ENCODE results near the gene EXOC2. TPM values are rescaled to one million over a fixed set of nuclear protein-coding genes. Genes with fewer than 3 reads are reported as not detected.

Gene EXOC2
- total RNA-seq, 1 donor from 2014 or later: 35.3 TPM

DNA sequence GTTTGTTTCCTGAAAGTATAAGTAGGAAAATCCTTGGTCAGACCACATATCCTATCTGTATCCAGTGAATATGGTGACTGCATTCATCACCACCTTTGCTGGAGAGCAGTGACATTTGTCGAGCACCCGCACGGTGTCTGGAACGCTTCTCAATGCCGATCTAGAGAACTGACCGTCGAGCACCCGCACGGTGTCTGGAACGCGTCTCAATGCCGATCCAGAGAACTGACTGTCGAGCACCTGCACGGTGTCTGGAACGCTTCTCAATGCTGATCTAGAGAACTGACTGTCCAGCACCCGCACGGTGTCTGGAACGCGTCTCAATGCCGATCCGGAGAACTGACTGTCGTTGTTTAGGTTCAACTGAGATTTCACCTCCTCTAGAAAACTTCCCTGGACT lies 103.8 kb downstream of the EXOC2 start:
- Histone ChIP-seq H3K36me3 (ENCODE audit: control insufficient read depth, insufficient read depth, low read length) (peaks cover 1% of the 10 kb centered on the region), H3K4me3 (ENCODE audit: low read depth, low read length) (no peak overlapping the region), H3K27me3 (ENCODE audit: control insufficient read depth, insufficient read depth, low read length) (no peaks in the 10 kb centered on the region)
- no peak for DNase-seq (ENCODE audit: low read depth)
- TF ChIP-seq, protein P1, sequence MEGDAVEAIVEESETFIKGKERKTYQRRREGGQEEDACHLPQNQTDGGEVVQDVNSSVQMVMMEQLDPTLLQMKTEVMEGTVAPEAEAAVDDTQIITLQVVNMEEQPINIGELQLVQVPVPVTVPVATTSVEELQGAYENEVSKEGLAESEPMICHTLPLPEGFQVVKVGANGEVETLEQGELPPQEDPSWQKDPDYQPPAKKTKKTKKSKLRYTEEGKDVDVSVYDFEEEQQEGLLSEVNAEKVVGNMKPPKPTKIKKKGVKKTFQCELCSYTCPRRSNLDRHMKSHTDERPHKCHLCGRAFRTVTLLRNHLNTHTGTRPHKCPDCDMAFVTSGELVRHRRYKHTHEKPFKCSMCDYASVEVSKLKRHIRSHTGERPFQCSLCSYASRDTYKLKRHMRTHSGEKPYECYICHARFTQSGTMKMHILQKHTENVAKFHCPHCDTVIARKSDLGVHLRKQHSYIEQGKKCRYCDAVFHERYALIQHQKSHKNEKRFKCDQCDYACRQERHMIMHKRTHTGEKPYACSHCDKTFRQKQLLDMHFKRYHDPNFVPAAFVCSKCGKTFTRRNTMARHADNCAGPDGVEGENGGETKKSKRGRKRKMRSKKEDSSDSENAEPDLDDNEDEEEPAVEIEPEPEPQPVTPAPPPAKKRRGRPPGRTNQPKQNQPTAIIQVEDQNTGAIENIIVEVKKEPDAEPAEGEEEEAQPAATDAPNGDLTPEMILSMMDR (IDR thresholded peaks at IDR 0.05; ENCODE audit: insufficient read depth, low read length, poor library complexity, severe bottlenecking): no peak

DNA sequence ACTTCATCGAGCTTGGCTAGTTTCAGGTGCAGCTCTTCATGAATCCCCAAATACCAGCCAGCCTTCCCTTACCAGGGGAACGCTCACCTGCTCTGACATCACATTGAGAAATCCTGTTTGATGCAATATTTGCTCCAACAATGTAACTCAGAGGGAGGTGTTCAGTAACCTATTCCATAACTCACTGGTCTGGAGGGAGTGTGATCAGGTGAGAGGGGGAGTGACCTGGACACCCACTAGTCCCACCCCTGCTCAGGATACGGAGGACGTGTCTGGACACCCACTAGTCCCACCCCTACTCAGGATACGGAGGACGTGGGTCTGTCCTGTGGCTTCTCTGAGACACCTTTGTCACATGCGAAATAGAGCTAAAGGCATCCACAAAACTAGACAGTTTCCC lies 106.4 kb downstream of the EXOC2 start:
- H3K27me3 ChIP-seq (ENCODE audit: control insufficient read depth, insufficient read depth, low read length): no peaks in the 10 kb centered on the region
- H3K4me3 ChIP-seq (ENCODE audit: low read depth, low read length): no peak overlapping the region
- DNase-seq (ENCODE audit: low read depth): no peak
- TF ChIP-seq, protein P1 (IDR thresholded peaks at IDR 0.05; ENCODE audit: insufficient read depth, low read length, poor library complexity, severe bottlenecking): no peak
- peaks cover 1% of the 10 kb centered on the region for H3K36me3 ChIP-seq (ENCODE audit: control insufficient read depth, insufficient read depth, low read length)

- TF ChIP-seq, protein P1 (IDR thresholded peaks at IDR 0.05; ENCODE audit: insufficient read depth, low read length, poor library complexity, severe bottlenecking): no peak
Measured at GRCh38 chr6:583635-584034, 109.3 kb downstream of the EXOC2 start.

DNA sequence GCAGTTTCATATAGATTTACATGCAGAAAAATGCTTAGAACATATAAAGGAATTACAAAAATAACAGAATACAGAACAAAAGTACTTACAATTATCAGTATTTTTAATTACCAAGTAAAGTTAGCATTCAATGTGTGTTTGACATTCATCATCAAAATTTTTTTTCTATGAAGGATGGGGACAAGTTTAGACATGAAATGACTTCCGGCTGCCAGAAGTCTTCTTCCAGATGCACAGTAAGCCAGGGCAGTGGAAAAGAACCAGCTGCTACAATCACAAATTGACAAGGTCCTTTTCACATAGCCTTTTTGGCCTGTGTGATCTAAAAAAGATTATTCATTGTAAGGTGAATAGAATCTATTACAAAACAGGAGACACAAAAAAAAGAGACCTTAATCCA lies 109.8 kb downstream of the EXOC2 start:
- TF ChIP-seq, protein P1 (IDR thresholded peaks at IDR 0.05; ENCODE audit: insufficient read depth, low read length, poor library complexity, severe bottlenecking): no peak
- DNase-seq (ENCODE audit: low read depth): no peak
- no peak overlapping the region for H3K4me3 ChIP-seq (ENCODE audit: low read depth, low read length)
- no peaks in the 10 kb centered on the region for H3K27me3 ChIP-seq (ENCODE audit: control insufficient read depth, insufficient read depth, low read length)
- peaks cover 1% of the 10 kb centered on the region for H3K36me3 ChIP-seq (ENCODE audit: control insufficient read depth, insufficient read depth, low read length)

More at GRCh38 chr6:583635-584034, 109.3 kb downstream of the EXOC2 start:
- Histone ChIP-seq H3K36me3 (ENCODE audit: control insufficient read depth, insufficient read depth, low read length) (peaks cover 1% of the 10 kb centered on the region), H3K4me3 (ENCODE audit: low read depth, low read length) (no peak overlapping the region), H3K27me3 (ENCODE audit: control insufficient read depth, insufficient read depth, low read length) (no peaks in the 10 kb centered on the region)
- DNase-seq (ENCODE audit: low read depth): no peak

DNA sequence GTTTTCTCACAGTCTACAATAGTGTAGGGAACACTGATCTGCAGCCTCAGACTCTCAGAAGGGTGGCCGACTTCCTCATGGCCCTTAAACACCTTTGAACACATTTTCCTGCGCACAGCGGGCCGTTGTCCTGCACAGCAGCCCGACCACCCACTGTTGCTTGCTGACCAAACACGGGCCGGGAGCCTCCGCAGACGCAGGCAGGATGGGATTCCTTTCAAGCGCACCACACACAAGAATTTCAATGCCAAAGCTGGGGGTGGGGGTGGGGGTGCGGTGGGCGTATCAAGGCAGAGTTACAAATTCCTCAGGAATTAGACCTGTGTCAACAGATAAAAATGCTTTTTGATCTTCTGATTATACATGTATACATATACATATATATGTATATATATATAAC lies 110.6 kb downstream of the EXOC2 start:
- H3K4me3 ChIP-seq (ENCODE audit: low read depth, low read length): no peak overlapping the region
- TF ChIP-seq, protein P1 (IDR thresholded peaks at IDR 0.05; ENCODE audit: insufficient read depth, low read length, poor library complexity, severe bottlenecking): no peak
- DNase-seq (ENCODE audit: low read depth): peak; percentile 12
- H3K36me3 ChIP-seq (ENCODE audit: control insufficient read depth, insufficient read depth, low read length): peaks cover 1% of the 10 kb centered on the region
- H3K27me3 ChIP-seq (ENCODE audit: control insufficient read depth, insufficient read depth, low read length): no peaks in the 10 kb centered on the region

DNA sequence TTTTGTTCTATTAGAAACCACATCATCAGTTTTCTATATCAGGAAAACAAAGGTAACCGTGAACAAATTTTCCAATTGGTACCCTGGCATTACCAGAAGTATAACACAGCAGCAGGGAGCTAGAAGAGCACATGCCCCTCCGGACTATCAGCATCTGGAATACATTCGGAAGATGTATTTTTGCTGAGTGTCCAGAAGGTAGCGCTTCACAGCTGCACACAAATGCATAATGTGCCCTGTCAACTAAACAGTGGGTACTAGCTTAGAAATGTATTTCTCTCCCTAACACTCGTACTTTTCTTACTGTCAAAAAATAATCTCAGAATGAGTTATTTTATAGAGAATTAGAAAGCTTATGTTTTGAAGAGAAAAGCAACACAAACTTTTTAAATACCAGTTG lies 113.6 kb downstream of the EXOC2 start:
- H3K4me3 ChIP-seq (ENCODE audit: low read depth, low read length): no peak overlapping the region

More for the DNA sequence above, 113.6 kb downstream of the EXOC2 start:
- H3K36me3 ChIP-seq (ENCODE audit: control insufficient read depth, insufficient read depth, low read length): no peaks in the 10 kb centered on the region
- DNase-seq (ENCODE audit: low read depth): no peak
- H3K27me3 ChIP-seq (ENCODE audit: control insufficient read depth, insufficient read depth, low read length): no peaks in the 10 kb centered on the region
- TF ChIP-seq, protein P1 (IDR thresholded peaks at IDR 0.05; ENCODE audit: insufficient read depth, low read length, poor library complexity, severe bottlenecking): peak; percentile 19

All from kidney epithelial cell (primary cell).